NCI-H526 (cell line): ENCODE measurements around the gene OR10R2.

Source experiments
- DNase-seq, 2 experiments: peaks; one replicate each; lab custom pipeline; 2025; lab: John Stamatoyannopoulos, UW

OR10R2 gene

GRCh38 chr1:158527190-158527815 is 55.3 kb downstream of the OR10R2 start:
- peak in 1 of 2 experiments; percentile 3 for DNase-seq
